HL-60 (cell line): Measurements from ENCODE around the gene INPP4B.
"Not testable (repeated sequence)": the region's sequence is repeated elsewhere in the genome, so short reads cannot be mapped to it uniquely, and the experiment has no call there.

Experiments used
- DNase-seq, 2 experiments: peaks; one replicate each; pipeline ENCODE4 v3.0.0-alpha.2; 2010 to 2020; ENCODE audit warnings: low read depth in 1 of 2, low spot score in 1 of 2
- H3K27ac ChIP-seq: fragments of 250-450 bp; sonication (Bioruptor Pico); replicated peaks from 2 replicates; pipeline ENCODE4 v1.5.1; 2020; ENCODE audit warnings: mild to moderate bottlenecking, moderate library complexity
- H3K27me3 ChIP-seq: fragments of 250-450 bp; sonication (Bioruptor Pico); 2 replicates; pipeline ENCODE4 v1.5.1; 2021; ENCODE audit warnings: mild to moderate bottlenecking, moderate library complexity; ENCODE audit not compliant: insufficient read depth, poor library complexity, severe bottlenecking
- H3K4me3 ChIP-seq: replicated peaks from 2 replicates; pipeline ENCODE4 v1.5.1; 2011; ENCODE audit warnings: mild to moderate bottlenecking, control low read depth, low read length; ENCODE audit not compliant: insufficient read depth
- GABPA ChIP-seq: IDR thresholded peaks from 2 replicates; pipeline ENCODE4 v1.6.1; 2012; ENCODE audit warnings: low read depth
- POLR2AphosphoS5 ChIP-seq: IDR thresholded peaks from 2 replicates; pipeline ENCODE4 v1.6.1; 2012; ENCODE audit warnings: low read depth
- SPI1 ChIP-seq: IDR thresholded peaks from 2 replicates; pipeline ENCODE4 v1.6.1; 2012; ENCODE audit warnings: low read depth, mild to moderate bottlenecking, borderline replicate concordance
- TF ChIP-seq, protein P1 (sequence below): IDR thresholded peaks from one replicate; pipeline ENCODE4 v1.5.1; 2011; ENCODE audit warnings: low read length, control low read depth, inconsistent platforms; ENCODE audit not compliant: insufficient read depth
- TF ChIP-seq, protein P2 (sequence below): IDR thresholded peaks from 2 replicates; pipeline ENCODE4 v1.6.1; 2012; ENCODE audit warnings: low read depth; ENCODE audit not compliant: insufficient replicate concordance

INPP4B gene

DNA sequence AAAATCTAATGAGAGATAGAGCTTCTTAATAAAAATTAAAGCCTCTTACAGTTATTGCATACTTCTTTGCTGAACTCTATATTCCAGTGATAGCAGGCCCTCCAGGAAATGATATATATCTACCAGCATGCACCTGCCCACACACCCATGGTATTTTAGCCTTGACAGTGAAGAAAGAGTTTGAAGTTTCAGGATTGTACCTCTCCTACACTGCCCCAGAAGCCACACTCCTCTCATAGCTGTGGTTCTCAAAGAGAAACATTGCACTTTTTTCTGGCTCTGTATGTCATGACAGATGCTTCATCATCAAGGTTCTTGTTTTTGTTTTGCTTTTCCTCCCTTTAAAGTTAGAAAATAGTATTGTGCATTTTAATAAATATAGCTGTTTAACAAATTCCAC lies 34.0 kb downstream of the INPP4B start:
- peaks cover 3% of the 10 kb centered on the region for H3K27me3 ChIP-seq
- no peak for DNase-seq
- TF ChIP-seq, protein P1, sequence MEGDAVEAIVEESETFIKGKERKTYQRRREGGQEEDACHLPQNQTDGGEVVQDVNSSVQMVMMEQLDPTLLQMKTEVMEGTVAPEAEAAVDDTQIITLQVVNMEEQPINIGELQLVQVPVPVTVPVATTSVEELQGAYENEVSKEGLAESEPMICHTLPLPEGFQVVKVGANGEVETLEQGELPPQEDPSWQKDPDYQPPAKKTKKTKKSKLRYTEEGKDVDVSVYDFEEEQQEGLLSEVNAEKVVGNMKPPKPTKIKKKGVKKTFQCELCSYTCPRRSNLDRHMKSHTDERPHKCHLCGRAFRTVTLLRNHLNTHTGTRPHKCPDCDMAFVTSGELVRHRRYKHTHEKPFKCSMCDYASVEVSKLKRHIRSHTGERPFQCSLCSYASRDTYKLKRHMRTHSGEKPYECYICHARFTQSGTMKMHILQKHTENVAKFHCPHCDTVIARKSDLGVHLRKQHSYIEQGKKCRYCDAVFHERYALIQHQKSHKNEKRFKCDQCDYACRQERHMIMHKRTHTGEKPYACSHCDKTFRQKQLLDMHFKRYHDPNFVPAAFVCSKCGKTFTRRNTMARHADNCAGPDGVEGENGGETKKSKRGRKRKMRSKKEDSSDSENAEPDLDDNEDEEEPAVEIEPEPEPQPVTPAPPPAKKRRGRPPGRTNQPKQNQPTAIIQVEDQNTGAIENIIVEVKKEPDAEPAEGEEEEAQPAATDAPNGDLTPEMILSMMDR: no peak
- TF ChIP-seq GABPA (no peak), SPI1 (no peak), POLR2AphosphoS5 (no peak)
- TF ChIP-seq, protein P2, sequence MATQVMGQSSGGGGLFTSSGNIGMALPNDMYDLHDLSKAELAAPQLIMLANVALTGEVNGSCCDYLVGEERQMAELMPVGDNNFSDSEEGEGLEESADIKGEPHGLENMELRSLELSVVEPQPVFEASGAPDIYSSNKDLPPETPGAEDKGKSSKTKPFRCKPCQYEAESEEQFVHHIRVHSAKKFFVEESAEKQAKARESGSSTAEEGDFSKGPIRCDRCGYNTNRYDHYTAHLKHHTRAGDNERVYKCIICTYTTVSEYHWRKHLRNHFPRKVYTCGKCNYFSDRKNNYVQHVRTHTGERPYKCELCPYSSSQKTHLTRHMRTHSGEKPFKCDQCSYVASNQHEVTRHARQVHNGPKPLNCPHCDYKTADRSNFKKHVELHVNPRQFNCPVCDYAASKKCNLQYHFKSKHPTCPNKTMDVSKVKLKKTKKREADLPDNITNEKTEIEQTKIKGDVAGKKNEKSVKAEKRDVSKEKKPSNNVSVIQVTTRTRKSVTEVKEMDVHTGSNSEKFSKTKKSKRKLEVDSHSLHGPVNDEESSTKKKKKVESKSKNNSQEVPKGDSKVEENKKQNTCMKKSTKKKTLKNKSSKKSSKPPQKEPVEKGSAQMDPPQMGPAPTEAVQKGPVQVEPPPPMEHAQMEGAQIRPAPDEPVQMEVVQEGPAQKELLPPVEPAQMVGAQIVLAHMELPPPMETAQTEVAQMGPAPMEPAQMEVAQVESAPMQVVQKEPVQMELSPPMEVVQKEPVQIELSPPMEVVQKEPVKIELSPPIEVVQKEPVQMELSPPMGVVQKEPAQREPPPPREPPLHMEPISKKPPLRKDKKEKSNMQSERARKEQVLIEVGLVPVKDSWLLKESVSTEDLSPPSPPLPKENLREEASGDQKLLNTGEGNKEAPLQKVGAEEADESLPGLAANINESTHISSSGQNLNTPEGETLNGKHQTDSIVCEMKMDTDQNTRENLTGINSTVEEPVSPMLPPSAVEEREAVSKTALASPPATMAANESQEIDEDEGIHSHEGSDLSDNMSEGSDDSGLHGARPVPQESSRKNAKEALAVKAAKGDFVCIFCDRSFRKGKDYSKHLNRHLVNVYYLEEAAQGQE: no peak
- no peak overlapping the region for H3K4me3 ChIP-seq
- no peak overlapping the region for H3K27ac ChIP-seq

DNA sequence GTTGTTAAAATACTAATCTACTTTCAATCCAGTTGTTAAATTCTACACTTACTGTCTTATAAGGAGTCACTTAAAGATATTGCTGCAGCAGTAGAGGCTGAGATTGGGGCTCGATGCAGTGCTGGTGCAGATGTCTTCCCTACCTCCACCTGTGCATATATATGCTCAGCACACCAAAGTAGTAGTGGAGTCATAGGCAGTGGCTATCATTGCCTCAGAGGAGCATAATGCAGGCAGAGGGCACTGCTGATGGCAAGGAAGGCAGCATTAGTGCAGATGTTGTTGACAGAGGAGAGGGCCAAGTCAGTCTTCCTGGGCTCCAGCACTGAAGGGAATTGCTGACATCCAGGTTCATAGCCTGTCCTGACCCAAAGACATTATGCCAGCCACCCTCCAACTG lies 35.1 kb downstream of the INPP4B start:
- Histone ChIP-seq H3K27me3 (peaks cover 3% of the 10 kb centered on the region), H3K4me3 (no peak overlapping the region), H3K27ac (no peak overlapping the region)
- DNase-seq: no peak
- TF ChIP-seq SPI1: no peak
- no peak for TF ChIP-seq POLR2AphosphoS5
- TF ChIP-seq, protein P2: no peak
- no peak for TF ChIP-seq GABPA
- TF ChIP-seq, protein P1: no peak

DNA sequence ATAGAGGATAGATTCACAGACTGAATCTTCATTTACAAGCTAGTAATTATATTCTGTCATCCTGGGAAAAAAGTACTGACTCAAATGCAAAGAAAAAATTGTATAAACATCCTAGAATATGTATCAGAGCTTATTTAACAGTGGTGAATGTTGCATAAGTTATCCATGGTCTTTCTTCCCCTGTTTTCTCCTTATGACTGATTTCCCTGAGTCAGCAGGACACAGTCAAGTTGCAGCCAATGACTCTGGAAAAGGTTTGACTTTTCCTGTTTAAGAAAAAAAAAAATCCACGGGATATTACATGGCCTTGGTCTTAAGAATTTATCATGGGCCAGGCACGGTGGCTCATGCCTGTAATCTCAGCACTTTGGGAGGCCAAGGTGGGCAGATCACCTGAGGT lies 36.5 kb downstream of the INPP4B start:
- no peak for DNase-seq

DNA sequence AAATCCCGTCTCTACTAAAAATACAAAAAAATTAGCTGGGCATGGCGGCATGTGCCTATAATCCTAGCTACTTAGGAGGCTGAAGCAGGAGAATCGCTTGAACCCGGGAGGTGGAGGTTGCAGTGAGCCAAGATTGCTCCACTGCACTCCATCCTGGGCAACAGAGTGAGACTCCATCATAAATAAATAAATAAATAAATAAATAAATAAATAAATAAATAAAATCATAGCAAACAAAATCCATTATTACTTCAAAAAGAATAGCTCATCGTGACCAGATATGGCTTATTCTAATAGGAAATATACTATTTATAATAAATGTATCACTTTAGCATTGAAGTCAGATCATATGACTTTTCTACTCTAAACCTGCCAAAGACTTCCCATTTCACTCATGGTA lies 42.2 kb downstream of the INPP4B start:
- not testable (repeated sequence) for H3K4me3 ChIP-seq, DNase-seq, H3K27me3 ChIP-seq, H3K27ac ChIP-seq

More for the DNA sequence above, 36.5 kb downstream of the INPP4B start:
- H3K27ac ChIP-seq: no peak overlapping the region
- H3K27me3 ChIP-seq: peaks cover 3% of the 10 kb centered on the region
- TF ChIP-seq GABPA (no peak), SPI1 (no peak), POLR2AphosphoS5 (no peak)
- TF ChIP-seq, protein P2: no peak
- TF ChIP-seq, protein P1: no peak
- H3K4me3 ChIP-seq: no peak overlapping the region
